Measurements from ENCODE around the gene CYB5B.

The CYB5B gene

DNA sequence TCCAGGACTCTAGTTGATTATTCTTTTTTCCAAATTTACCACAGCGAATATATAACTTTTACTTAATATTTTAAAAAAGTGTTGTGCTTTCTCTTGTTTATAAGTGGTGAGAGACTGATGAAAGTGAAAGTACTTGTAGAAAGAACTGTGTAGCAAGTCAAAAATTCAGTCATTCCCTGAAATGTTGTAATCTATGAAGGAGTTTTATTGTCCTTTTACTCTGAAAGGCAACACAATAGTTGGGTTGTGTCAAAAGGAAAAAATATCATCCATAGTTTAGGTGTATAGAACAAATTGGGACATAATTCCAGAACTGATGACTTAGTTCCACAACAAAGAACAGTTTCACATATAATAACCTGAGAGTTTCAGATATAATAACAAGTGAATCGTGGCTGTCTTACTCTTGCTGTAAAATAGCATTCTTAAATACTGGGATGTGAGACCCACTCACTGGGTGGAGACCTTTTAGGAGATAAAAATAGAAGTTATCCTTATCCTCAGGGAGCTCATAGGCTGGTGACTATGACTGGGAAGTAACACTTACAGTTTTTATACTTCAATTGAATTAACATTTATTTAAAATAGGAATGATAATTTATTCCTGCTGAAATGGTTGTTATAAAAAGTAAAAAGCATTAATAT lies 20.6 kb downstream of the CYB5B start:
- DNase-seq (ENCODE audit: low spot score): no peak

DNA sequence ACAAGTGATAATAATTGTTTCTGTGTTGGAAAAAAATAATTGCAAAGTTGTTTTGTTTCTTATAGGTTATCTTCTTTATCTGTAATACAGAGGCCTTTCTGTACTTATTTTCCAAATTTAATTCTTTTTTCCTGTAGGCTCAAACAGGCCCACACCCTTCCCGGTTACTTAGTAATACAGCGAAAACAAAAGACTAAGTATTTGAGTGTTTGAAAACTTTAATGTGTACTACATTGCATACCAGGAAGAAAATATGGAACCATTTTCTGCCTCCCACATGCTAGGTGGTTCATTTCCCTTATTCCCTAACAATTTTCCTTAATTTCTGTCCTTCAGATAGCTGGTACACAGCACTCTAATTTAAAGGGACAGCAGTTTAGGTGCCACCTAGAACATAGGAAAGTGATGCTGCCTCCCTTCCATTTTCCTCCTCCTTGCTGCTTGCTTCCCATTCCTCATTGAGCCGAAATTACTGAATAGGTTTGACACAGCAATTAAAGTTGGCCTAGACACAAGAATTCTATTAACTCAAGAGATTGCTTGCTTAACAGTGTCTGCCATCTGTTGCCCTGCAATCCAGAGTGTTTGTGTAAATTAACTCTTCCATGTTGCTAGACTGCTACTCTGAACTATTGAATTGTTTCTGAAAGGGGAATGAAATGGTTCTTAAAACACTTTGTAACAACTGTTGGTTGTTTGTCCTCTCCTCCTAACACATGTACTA lies 24.2 kb downstream of the CYB5B start:
- DNase-seq (ENCODE audit: low spot score): no peak

GRCh38 chr16:69451166-69451565 lies 26.7 kb downstream of the CYB5B start:
- no peak for DNase-seq (ENCODE audit: low spot score)

DNA sequence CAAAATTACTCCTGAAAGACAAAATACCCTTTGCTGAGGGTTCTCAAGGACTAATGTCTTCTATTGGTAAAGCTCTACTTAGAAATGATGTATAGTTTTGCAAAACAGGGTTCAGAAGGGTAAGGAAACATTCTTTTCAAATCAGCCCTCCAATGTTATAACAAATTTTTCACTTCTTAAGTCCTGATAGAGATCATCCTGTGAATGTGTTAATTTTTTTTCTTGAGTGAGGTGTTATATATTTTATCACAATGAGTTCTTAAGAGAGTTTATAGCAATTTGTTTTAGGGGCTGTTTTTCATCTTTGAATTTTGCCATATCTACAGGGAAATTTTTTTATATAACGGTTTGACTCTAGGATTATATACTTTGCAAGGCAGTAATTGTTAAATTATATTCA lies 29.5 kb downstream of the CYB5B start:
- DNase-seq (ENCODE audit: low spot score): no peak

GRCh38 chr16:69463876-69464275 lies 39.5 kb downstream of the CYB5B start:
- no peak for DNase-seq (ENCODE audit: low spot score)

- DNase-seq (ENCODE audit: low spot score): no peak
Observed at GRCh38 chr16:69465083-69465721, 40.8 kb downstream of the CYB5B start.

- no peak for DNase-seq (ENCODE audit: low spot score)
Observed at GRCh38 chr16:69465881-69466280, 41.5 kb downstream of the CYB5B start.

GRCh38 chr16:69466547-69466946 lies 42.1 kb downstream of the CYB5B start:
- no peak for DNase-seq (ENCODE audit: low spot score)

GRCh38 chr16:69467080-69467479 lies 42.7 kb downstream of the CYB5B start:
- no peak for DNase-seq (ENCODE audit: low spot score)

GRCh38 chr16:69467531-69468204 lies 43.2 kb downstream of the CYB5B start:
- no peak for DNase-seq (ENCODE audit: low spot score)

- peak; percentile 6 for DNase-seq (ENCODE audit: low spot score)
Observed at GRCh38 chr16:69469807-69470561, 45.6 kb downstream of the CYB5B start.

DNA sequence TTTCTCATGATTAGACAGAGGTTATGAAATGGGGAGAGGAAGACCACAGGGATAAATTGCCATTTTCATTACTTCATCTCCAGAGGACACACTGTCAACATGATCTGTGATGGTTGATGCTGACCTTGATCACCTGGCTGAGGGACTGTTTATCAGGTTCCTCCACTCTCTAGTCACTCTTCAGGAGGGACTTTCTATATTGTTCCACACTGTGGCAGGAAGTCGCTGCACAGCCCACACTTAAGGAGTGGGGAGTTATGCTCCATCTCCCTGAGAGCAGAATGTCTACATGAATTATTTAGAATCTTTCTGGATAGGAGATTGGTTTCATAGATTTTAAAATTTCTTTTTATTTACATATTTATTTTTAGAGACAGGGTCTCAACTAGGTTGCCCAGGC lies 46.7 kb downstream of the CYB5B start:
- no peak for DNase-seq (ENCODE audit: low spot score)

DNA sequence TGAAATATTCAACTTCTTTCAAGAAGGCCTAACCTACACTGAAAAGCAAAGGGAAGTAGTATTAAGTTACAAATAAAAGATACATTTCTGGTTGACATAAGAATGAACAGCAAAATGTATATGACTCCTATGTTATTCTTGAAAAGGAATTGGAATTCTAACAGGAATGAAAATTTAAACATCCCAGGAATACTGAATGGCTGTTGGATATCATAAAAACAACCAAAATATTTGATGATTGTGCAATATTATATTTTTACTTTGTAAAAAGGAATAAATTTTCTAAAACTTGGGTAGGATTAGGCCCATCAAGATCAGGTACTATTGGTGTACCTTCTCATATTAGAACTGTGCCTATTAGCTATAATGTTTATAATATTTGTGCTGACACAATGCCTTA lies 50.0 kb downstream of the CYB5B start:
- DNase-seq (ENCODE audit: low spot score): no peak

GRCh38 chr16:69476920-69477443 lies 52.6 kb downstream of the CYB5B start:
- no peak for DNase-seq (ENCODE audit: low spot score)

GRCh38 chr16:69477546-69477945 lies 53.1 kb downstream of the CYB5B start:
- no peak for DNase-seq (ENCODE audit: low spot score)

- no peak for DNase-seq (ENCODE audit: low spot score)
Observed at GRCh38 chr16:69478685-69479084, 54.3 kb downstream of the CYB5B start.

- no peak for DNase-seq (ENCODE audit: low spot score)
Observed at GRCh38 chr16:69479775-69480174, 55.4 kb downstream of the CYB5B start.

- DNase-seq (ENCODE audit: low spot score): no peak
Observed at GRCh38 chr16:69481901-69482341, 57.5 kb downstream of the CYB5B start.

DNA sequence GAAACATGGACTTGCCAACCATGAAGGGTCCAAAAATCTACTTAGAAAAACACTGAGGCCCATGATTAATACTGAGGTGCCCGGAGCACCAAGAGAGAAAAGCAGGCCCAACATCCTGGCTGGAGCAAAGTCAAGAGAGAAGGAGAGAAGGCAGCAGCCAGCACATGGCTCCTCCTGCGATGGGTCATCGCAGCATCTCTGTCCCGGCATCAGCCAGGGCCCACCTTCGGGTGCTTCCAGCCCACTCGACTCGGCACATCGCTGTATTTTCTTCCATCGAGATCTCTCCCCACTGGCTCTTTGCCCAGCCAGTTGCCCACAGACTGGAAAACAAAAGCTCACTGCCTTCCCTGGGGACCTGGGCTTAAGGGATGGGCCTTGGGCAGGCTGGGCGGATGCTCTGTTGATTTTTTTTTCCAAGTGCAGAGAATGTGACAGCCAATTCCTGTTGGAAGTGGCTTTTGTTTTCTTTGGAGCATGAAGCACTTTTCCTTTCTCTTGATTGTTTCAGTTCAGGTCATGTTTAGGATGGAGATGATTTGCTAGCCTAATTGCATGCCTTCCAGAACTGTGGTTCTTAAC lies 58.1 kb downstream of the CYB5B start:
- DNase-seq (ENCODE audit: low spot score): no peak

DNA sequence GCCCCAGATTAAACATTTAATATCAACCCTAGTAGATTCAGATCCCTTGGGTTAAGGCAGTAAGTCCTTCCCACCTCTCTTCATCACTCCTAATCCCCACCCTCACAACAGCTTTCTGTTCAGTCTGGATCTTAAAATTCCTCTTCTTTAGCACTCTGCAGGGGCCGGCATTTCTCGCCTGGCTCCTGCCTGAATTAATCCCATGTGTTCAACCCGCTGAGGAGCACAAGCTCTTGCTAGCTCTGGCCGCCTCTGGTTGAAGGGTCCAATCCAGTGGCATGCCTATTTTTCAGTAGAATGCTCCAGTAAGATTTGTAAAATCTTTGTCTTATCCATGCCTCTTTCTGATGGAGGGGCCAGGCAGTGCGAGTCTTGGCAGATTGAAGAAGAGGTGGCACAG lies 59.2 kb downstream of the CYB5B start:
- DNase-seq (ENCODE audit: low spot score): no peak

DNA sequence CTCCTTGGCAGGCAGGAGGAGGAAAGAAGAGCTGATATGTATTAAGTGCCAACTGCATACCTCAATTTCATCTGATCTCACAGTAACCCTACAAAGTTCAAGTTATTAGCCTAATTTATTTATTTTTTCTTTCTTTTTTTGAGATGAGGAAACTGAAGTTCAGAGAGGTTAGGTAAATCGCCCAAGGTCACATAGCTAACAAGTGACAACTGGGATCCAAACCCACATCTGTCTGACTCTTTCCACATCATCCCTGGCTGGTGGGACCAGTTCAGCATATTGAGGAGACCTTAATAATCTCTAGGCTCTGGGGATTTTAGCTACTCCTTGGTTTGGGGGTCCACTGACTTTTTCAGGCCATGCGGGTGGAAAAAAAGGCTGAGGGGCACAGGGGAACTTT lies 60.9 kb downstream of the CYB5B start:
- DNase-seq (ENCODE audit: low spot score): no peak

All from germinal center (tissue), 1 donor.